Activated naive CD8-positive, alpha-beta T cell treated with anti-CD3 and anti-CD28 coated beads for 36 hours (primary cell): Measurements from ENCODE around the gene FARP2. TPM values are rescaled to one million over a fixed set of nuclear protein-coding genes. Genes with fewer than 3 reads are reported as not detected.
"Not testable (repeated sequence)": the region's sequence is repeated elsewhere in the genome, so short reads cannot be mapped to it uniquely, and the experiment has no call there.

Experiments used
- DNase-seq: peaks from one replicate; pipeline ENCODE4 v3.0.0; 2021
- H3K27ac Mint-ChIP-seq: one replicate; pipeline ENCODE4 v1.8.0; 2022; ENCODE audit warnings: mild to moderate bottlenecking, moderate library complexity, mixed read lengths
- H3K27me3 Mint-ChIP-seq: one replicate; pipeline ENCODE4 v1.8.0; 2022; ENCODE audit warnings: mild to moderate bottlenecking, mixed read lengths
- H3K36me3 Mint-ChIP-seq: one replicate; pipeline ENCODE4 v1.8.0; 2021; ENCODE audit warnings: mild to moderate bottlenecking, mixed read lengths
- H3K4me1 Mint-ChIP-seq: one replicate; pipeline ENCODE4 v1.8.0; 2021; ENCODE audit warnings: mixed read lengths
- H3K4me3 Mint-ChIP-seq: one replicate; pipeline ENCODE4 v1.8.0; 2022; ENCODE audit warnings: mild to moderate bottlenecking, moderate library complexity, mixed read lengths
- H3K9me3 Mint-ChIP-seq: one replicate; pipeline ENCODE4 v1.8.0; 2022; ENCODE audit warnings: mixed read lengths
- total RNA-seq, 2 experiments: library from RNA; stranded (reverse); gene quantifications; one replicate each; pipeline ENCODE4 v1.2.3, GENCODE V29; 2021

Gene FARP2
- total RNA-seq, 2 experiments from 2014 or later = 32.7 to 36.8 TPM

DNA sequence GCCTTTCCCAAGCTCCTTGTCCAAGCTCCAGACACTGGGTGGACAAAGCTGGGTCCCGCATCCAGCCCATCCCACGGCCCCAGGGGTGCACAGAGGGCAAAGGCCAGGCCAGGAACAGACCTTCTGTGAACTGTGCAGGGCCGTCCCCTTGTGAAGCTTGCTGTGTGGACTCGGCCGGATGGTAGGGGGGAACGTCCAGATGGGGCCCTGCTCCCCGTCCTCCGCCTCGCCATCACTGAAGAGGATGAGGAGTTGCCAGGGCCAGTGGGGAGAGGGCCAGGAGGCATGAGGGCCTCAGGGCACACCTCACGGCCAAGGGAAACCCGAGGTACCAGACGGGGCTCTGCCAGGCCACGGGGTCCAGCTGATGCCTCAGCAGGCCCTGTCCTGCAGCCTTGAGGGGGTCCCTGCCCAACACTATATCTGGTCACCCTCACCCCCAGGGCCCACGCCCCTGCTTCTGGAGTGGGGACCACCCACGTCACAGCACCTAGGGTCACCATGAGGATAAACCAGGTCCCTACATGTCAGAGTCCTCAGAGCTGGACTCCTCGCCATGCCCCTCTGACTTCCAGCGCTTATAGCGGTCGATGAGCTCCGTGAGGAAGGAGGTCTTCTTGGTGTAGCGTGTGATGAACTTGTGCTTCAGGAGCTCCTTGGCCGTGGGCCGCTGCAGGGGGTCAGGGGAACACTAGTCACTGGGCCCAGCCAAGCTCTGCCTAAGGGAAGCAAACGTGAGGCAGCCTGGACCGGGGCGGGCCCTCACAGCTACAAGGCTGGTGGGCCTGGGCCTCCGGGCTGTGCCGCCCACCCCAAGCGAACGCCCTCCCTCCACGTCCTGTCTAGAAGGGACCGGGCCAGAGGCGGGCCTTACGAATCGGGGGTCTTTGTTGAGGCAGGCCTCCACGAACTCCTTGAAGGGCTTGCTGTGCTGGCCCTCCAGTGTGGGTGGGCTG, 142.3 kb downstream of the FARP2 start:
- Mint-ChIP-seq H3K4me3 (no peak overlapping the region), H3K27me3 (no peaks in the 10 kb centered on the region), H3K27ac (no peak overlapping the region), H3K9me3 (no peaks in the 10 kb centered on the region), H3K36me3 (no peaks in the 10 kb centered on the region), H3K4me1 (no peaks in the 10 kb centered on the region)
- no peak for DNase-seq

DNA sequence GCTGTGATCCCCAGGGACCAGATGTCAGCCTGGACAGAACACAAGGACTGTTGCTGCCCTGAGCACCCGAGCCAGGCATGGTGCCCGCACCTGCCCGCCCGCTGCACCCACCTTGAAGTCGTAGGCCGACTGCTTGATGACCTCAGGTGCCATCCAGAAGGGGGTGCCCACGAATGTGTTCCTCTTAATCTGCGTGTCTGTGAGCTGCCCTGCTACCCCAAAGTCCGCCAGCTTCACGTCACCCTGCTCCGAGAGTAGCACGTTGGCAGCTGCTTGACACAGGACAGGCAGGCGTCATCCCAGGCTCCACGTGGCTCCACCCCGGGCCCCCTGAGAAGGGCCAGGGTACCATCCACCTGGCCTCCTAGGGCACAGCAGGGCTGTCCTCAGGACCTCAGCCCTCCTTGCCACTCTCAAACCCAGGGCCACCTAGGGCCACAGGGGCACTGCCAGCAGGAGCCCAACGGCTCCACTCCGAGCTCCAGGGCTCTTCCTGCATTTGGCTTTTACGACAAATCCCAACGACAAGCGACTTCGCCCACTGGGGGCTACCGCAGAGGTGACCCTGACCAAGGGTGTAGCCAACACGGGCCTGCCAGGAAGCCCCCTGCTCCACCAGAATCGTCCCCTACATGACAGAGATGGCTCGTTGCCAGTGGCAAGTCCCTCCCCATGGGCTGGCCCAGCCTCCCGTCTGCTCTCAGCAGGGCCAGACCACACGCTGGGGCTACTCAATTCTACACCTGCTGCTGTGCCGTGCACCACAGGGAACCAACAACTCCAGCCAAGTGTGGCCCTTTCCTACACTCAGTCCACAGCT, 143.3 kb downstream of the FARP2 start:
- H3K27me3 Mint-ChIP-seq = no peaks in the 10 kb centered on the region
- H3K4me1 Mint-ChIP-seq = no peaks in the 10 kb centered on the region
- no peaks in the 10 kb centered on the region for H3K36me3 Mint-ChIP-seq
- no peak overlapping the region for H3K4me3 Mint-ChIP-seq
- no peak for DNase-seq
- no peak overlapping the region for H3K27ac Mint-ChIP-seq
- no peaks in the 10 kb centered on the region for H3K9me3 Mint-ChIP-seq

DNA sequence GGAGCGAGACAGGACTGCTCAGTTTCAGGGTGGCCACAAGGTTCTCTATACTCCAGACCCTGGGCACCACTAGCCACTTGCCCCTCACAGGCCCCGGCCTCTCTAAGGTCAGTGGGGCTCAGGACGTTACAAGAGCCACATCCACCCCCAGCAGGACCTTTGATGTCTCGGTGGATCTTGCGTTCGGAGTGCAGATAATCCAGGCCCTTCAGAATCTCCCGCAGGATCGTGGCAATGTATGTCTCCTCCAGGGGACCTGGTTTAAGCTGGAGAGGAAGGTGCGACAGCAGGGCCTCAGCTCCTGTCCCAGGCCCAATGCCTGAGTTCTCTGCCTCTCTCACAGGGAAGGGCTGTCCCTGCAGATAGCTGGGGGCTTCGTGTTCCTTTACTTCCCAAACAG, 143.9 kb downstream of the FARP2 start:
- Mint-ChIP-seq H3K4me3 (no peak overlapping the region), H3K4me1 (no peaks in the 10 kb centered on the region), H3K9me3 (no peaks in the 10 kb centered on the region), H3K27me3 (no peaks in the 10 kb centered on the region), H3K36me3 (no peaks in the 10 kb centered on the region), H3K27ac (no peak overlapping the region)
- no peak for DNase-seq

DNA sequence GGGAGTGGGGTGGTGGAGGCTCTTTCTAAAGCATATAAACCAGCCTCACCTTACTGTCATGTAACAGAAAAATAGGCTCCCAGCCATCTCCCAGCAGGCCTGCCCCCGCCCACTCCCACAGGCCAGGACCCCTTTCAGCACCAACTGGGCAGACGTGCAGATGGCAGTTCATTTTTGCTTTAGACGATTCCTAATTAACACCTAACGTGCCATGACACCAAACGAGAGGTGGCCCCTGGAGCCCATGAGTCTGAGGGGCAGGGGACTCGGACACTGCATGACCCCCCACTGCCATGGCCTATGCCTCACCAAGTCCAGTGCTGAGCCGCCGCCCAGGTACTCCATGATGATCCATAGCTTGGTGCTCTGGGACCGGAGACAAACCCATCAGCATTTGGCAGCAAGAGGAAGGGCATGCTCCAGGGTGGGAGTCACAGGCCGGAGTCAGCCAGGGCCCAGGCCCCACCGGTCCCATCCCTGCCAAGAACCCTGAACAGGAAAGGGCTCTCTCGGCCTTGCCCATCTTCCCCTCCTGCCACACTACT, 144.4 kb downstream of the FARP2 start:
- Mint-ChIP-seq H3K36me3 (no peaks in the 10 kb centered on the region), H3K4me3 (no peak overlapping the region), H3K27ac (no peak overlapping the region), H3K9me3 (no peaks in the 10 kb centered on the region), H3K27me3 (no peaks in the 10 kb centered on the region), H3K4me1 (no peaks in the 10 kb centered on the region)
- DNase-seq = no peak

DNA sequence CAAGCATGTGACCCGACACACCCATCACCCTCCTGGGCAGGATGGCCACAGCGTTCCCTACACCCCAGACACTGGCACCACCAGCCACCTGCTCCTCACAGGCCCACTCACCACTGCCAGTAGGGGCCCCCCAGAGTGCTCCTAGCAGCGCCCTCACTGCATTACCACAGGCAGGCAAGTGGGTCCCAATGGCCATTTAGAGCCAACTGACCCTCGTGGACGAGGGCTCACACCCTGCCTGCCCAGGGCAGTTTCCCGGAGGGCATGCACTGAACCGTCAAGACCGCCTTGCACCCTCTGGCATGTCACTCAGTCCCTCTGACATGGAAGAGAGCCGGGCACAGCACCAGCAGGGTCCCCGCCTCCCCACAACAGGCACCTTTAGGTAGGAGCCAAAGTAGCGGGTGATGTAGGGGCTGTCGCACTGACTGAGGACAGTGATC, 145.0 kb downstream of the FARP2 start:
- H3K36me3 Mint-ChIP-seq = no peaks in the 10 kb centered on the region
- no peaks in the 10 kb centered on the region for H3K4me1 Mint-ChIP-seq
- H3K27ac Mint-ChIP-seq = no peak overlapping the region
- DNase-seq = no peak
- no peaks in the 10 kb centered on the region for H3K27me3 Mint-ChIP-seq
- no peak overlapping the region for H3K4me3 Mint-ChIP-seq
- H3K9me3 Mint-ChIP-seq = no peaks in the 10 kb centered on the region

DNA sequence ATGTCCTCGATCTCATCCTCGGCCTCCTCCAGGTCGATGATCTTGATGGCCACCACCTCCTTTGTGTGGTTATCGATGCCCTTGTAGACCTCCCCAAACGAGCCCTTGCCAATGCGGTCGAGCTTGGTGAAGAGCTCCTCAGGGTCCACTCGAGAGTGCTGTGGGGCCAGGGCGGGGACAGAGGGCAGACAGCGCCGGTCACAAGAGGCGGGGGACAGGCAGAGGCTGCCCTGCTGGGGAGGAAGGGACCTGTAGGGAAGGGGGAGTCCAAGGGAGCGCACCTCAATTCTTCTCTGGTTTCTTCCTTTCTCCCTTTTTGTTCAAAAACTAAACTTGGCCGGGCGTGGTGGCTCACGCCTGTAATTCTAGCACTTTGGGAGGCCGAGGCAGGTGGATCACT, 145.5 kb downstream of the FARP2 start:
- Mint-ChIP-seq H3K27ac (no peak overlapping the region), H3K4me3 (no peak overlapping the region), H3K9me3 (no peaks in the 10 kb centered on the region), H3K36me3 (no peaks in the 10 kb centered on the region), H3K4me1 (no peaks in the 10 kb centered on the region), H3K27me3 (no peaks in the 10 kb centered on the region)
- DNase-seq = no peak

DNA sequence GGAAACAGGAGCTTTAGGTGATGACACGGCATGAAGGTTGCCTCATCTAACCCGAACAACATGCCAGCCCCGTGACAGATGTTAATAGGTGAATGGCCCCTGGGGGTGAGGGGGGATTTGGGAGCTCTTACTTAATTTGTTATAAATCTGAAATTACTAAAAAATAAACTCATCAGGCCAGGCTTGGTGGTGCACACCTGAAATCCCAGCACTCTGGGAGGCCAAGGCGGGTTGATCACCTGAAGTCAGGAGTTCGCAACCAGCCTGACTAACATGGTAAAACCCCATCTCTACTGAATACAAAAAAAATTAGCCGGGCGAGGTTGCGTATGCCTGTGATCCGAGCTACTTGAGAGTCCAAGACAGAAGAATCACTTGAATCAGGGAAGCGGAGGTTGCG, 146.2 kb downstream of the FARP2 start:
- DNase-seq = no peak
- no peaks in the 10 kb centered on the region for H3K9me3 Mint-ChIP-seq
- no peak overlapping the region for H3K4me3 Mint-ChIP-seq
- peaks cover 4% of the 10 kb centered on the region for H3K4me1 Mint-ChIP-seq
- no peaks in the 10 kb centered on the region for H3K36me3 Mint-ChIP-seq
- no peak overlapping the region for H3K27ac Mint-ChIP-seq
- H3K27me3 Mint-ChIP-seq = no peaks in the 10 kb centered on the region

DNA sequence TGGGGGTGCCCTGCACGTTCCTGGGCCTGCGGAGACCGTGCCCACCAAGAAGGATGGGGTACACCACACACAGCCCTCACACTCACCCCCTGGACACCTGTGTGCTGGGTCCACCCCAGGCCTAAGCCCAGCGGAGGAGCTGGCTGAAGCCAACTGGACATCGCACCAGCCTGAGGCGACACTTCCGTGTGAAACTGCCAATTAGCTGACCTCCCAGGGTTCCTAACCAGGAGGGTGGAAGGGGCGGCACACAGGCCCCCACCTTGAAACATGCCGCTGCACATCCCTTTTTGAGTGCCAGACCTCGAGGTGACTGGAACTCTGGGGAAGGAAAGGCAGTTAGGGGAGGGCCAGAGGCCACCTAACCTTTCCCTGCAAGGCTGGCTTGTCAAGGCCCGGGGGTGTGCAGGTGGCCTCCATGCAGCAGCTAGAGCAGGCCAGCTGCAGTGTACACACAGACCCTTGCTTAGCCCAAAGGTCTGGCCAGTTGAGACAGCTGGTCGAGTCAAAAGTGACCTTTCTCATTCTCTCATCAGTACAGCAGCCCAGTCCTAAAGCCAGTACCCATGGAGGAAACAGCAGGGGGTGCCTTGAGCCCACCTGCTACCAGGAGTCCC, 147.8 kb downstream of the FARP2 start:
- Mint-ChIP-seq H3K27ac (no peak overlapping the region), H3K4me1 (peaks cover 8% of the 10 kb centered on the region), H3K27me3 (no peaks in the 10 kb centered on the region), H3K36me3 (no peaks in the 10 kb centered on the region), H3K9me3 (no peaks in the 10 kb centered on the region), H3K4me3 (no peak overlapping the region)
- DNase-seq = no peak

DNA sequence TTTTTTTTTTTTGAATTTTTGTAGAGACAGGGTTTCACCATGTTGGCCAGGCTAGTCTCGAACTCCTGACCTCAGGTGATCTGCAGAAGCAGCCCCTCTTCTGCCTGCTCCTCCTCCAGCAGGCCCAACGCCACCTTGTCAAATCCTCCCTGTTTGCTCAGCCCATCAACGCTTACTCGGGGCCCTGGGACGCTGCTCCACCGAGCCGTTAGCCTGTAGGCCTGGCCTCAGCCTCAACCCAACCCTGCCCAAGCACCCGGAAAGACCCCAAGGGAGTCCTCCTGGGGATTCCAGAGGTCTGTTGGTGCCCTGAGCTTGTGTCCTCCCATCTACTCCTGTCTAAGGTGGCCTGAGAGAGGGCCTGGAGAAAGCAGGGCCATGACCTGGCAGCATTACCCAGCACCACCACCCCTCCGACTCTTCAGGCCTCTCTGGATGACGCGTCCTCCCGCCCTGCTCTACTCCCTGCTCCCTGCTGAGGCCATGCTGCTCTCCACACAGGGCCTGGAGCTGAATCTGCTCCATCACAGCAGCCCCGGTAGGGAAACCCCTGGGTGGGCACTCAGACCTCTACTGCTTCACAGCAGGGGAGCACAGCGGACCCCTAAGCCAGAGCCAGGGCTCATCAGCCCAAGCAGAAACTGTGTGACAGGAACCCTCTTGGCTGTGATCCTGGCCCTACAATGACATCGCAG, 149.1 kb downstream of the FARP2 start:
- Mint-ChIP-seq H3K27ac (no peak overlapping the region), H3K9me3 (no peaks in the 10 kb centered on the region), H3K4me1 (peaks cover 14% of the 10 kb centered on the region), H3K27me3 (no peaks in the 10 kb centered on the region), H3K4me3 (no peak overlapping the region), H3K36me3 (no peaks in the 10 kb centered on the region)
- DNase-seq = no peak

DNA sequence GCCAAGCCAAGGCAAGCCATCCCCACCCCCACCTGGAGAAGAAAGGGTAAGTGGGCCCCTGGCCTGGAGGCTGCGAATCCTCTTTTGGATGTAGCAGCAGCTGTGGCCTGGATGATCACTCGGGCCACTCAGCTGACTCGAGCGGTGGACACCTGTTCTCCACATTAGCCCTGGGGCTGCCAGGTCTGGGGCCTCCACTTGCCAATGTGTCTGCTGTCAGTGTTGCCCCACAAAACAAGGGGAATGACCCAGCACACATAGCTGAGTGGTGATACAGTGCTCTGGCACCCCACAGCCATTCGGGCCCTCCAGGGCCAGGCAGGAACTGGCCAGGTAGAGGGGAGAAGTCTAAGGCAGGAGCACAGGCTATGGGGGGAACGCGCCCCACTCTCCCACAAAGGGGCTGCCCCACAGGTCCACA, 149.7 kb downstream of the FARP2 start:
- Mint-ChIP-seq H3K36me3 (no peaks in the 10 kb centered on the region), H3K4me1 (peaks cover 14% of the 10 kb centered on the region), H3K27me3 (no peaks in the 10 kb centered on the region), H3K4me3 (no peak overlapping the region), H3K9me3 (no peaks in the 10 kb centered on the region), H3K27ac (no peak overlapping the region)
- DNase-seq = no peak

DNA sequence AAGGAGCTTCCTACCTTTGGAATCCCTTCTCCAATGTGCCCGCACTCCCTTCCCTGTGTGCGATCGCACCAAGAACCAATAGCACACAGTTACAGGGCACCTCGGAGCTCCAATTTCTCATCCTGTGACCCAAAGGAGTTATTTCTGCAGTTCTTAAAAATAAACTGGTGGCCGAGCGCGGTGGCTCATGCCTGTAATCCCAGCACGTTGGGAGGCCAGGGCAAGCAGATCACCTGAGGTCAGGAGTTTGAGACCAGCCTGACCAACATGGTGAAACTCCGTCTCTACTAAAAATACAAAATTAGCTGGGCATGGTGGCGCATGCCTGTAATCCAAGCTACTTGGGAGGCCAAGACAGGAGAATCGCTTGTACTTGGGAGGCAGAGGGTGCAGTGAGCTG, 150.2 kb downstream of the FARP2 start:
- H3K27me3 Mint-ChIP-seq, H3K36me3 Mint-ChIP-seq, H3K4me3 Mint-ChIP-seq, DNase-seq, H3K27ac Mint-ChIP-seq, H3K9me3 Mint-ChIP-seq: not testable (repeated sequence)
- peaks cover 14% of the 10 kb centered on the region for H3K4me1 Mint-ChIP-seq

DNA sequence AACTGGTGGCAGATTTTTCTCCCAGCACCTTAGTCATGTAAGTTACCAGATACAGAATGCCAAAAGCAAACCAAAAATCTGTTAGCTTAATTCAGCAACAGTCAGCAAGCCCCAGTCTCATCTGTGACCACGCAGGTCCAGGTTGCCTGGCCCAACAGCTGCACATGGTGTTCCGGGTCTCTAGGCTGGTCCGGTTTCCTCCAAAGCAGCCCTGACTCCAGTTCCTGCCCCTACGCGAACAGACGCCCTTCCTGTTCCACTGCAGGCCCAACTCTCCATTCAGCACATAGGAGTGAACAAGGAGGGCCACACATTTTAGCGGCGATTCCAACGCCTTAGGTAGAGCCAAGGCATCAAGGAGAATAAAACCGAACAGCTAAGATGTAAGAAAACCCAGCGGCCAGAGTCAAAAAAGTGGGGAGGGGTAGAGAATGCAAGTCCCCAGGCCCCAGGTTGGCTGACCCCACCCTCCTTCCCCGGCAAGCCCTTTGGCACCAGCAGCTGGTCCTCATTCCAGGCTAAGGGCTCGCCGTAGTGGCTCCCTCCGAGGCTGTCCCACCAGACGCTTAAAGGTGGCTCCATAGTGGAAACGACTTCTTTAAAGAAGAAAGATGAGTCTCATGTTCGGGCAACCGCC, 150.8 kb downstream of the FARP2 start:
- Mint-ChIP-seq H3K4me3 (peak overlapping the region; percentile 87), H3K27me3 (no peaks in the 10 kb centered on the region), H3K9me3 (no peaks in the 10 kb centered on the region), H3K36me3 (no peaks in the 10 kb centered on the region), H3K4me1 (peaks cover 14% of the 10 kb centered on the region), H3K27ac (peak overlapping the region; percentile 67)
- no peak for DNase-seq

DNA sequence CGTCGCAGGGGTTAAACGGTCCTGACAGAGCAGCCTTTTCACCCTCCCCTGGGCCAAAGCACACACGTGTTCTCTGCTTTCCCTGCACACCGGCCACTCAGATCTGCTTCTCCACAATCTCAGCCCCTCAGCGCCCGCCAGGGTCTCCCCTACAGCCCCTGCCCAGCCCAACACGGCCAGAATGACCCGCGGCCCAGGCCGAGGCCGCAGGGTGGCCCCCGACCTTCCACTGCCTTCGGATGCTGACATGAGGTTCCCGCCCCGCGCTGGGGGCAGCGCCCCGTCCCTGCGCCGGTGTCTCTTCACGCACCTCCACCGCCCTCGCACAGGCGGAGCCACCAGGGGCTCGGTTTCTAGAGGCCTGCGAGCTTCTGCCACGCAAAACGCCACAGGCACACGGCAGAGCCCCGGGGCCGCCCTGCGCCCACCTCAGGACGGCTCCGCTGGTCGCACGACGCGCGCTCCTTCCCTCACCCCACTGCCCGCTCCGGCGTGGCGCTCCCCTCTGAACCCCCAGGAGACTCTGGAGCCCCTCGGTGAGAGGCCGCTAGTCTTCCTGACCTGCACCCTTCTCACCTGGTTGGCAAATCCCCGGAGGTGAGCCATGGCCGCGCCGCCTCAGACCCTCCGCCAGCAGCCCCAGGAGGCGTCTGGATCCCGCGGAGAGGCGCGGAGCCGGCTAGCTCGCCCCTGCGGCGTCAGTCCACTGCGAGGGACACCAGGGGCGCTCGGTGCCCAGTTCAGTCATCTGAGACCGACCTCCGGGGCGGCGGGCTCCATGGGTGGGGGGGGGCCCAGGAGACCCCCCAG, 151.6 kb downstream of the FARP2 start:
- peak overlapping the region; percentile 87 for H3K4me3 Mint-ChIP-seq
- H3K27me3 Mint-ChIP-seq = no peaks in the 10 kb centered on the region
- H3K27ac Mint-ChIP-seq = peak overlapping the region; percentile 67
- peaks cover 14% of the 10 kb centered on the region for H3K4me1 Mint-ChIP-seq
- H3K36me3 Mint-ChIP-seq = no peaks in the 10 kb centered on the region
- no peaks in the 10 kb centered on the region for H3K9me3 Mint-ChIP-seq
- peak; percentile 53 for DNase-seq
